ENCODE results near the gene TIGD4. TPM values are rescaled to one million over a fixed set of nuclear protein-coding genes. Genes with fewer than 3 reads are reported as not detected.

TIGD4 gene
- total RNA-seq, 1 donor: under 0.01 TPM

DNA sequence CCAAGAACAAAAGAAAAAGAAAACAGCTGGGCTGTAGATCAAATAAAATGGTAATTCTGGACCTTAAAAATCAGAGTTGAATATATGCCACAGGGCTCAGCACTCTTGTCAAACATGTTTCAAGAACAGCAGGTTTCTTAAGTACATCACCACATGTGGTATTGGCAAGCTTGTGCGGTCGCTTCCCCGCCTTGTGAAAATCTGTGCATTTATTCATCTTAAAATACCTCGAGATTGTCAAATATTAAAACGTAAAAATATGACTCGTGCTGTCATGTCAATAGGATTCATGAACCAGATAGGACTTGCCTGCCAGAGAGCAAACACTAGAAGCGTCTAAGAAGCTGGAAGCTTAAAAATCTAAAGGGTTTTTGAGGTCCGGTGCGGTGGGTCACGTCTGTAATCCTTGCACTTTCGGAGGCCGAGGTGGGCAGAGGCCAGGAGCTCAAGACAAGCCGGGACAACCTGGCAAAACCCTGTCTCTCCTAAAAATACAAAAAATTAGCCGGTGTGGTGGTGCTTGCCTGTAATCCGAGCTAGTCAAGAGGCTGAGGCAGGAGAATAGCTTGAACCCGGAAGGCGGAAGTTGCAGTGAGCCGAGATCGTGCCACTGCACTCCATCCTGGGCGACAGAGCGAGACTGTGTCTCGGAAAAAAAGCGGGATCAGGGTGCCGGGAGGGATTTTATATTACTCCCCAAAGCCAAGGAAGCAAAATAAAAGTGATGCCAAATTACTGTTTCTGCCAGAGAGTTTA is 59.6 kb downstream of the TIGD4 start:
- no peak overlapping the region for H3K4me3 ChIP-seq (ENCODE audit: low read length)
- H3K9me3 ChIP-seq (ENCODE audit: low read depth, low read length): no peaks in the 10 kb centered on the region
- H3K4me1 ChIP-seq (ENCODE audit: insufficient read depth, low read length): peaks cover 3% of the 10 kb centered on the region
- H3K27me3 ChIP-seq (ENCODE audit: insufficient read depth, low read length): peaks cover 3% of the 10 kb centered on the region

Other genes with a start within 250 kb of the TIGD4 start
- gene FBXW7, start 243.6 kb downstream of the TIGD4 start, total RNA-seq: 366 TPM
- gene TMEM154, start 99.7 kb downstream of the TIGD4 start, total RNA-seq: 10.6 TPM
- gene ARFIP1, start 224 bp upstream of the TIGD4 start, total RNA-seq: 3.5 TPM
- gene FHDC1, start 156.6 kb upstream of the TIGD4 start, total RNA-seq: under 0.01 TPM

Measured in mononuclear cell (primary cell).